SU-DHL-6 (cell line): Measurements from ENCODE around the gene UNK.

Source experiments
- EZH2phosphoT487 ChIP-seq: fragments of 200-600 bp; sonication (generic), shearing (Covaris generic); conservative IDR thresholded peaks from 2 replicates; pipeline ENCODE4 v1.6.1; 2018; ENCODE audit warnings: mild to moderate bottlenecking, antibody characterized with exemption, low read length, moderate library complexity, mixed read lengths
- TF ChIP-seq, protein P1 (sequence below): fragments of 200-600 bp; sonication (generic); IDR thresholded peaks from one replicate; pipeline ENCODE4 v1.5.1; 2017; ENCODE audit warnings: antibody characterized with exemption, mild to moderate bottlenecking, low read length, moderate library complexity; ENCODE audit not compliant: insufficient read depth, poor library complexity, severe bottlenecking

DNA sequence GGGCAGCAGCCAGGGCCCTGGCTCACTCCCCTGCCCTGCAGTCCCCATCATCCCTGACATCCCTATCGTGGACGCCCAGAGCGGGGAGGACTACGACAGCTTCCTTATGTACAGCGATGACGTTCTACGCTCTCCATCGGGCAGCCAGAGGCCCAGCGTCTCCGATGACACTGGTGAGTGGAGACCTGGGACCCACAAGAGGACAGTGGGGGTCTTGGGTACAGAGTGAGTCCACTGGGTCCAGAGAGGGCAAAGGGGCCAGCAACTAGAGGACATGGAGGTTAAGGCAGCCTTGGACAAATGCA is 32.2 kb upstream of the UNK start:
- TF ChIP-seq, protein P1, sequence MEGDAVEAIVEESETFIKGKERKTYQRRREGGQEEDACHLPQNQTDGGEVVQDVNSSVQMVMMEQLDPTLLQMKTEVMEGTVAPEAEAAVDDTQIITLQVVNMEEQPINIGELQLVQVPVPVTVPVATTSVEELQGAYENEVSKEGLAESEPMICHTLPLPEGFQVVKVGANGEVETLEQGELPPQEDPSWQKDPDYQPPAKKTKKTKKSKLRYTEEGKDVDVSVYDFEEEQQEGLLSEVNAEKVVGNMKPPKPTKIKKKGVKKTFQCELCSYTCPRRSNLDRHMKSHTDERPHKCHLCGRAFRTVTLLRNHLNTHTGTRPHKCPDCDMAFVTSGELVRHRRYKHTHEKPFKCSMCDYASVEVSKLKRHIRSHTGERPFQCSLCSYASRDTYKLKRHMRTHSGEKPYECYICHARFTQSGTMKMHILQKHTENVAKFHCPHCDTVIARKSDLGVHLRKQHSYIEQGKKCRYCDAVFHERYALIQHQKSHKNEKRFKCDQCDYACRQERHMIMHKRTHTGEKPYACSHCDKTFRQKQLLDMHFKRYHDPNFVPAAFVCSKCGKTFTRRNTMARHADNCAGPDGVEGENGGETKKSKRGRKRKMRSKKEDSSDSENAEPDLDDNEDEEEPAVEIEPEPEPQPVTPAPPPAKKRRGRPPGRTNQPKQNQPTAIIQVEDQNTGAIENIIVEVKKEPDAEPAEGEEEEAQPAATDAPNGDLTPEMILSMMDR, result no peak
- TF ChIP-seq EZH2phosphoT487, result no peak
